Smooth muscle cell (in vitro differentiated cells): ENCODE data around the gene LSS. TPM values are rescaled to one million over a fixed set of nuclear protein-coding genes. Genes with fewer than 3 reads are reported as not detected.
"Not testable (repeated sequence)": the region's sequence is repeated elsewhere in the genome, so short reads cannot be mapped to it uniquely, and the experiment has no call there.

ENCODE experiments used
- DNase-seq: peaks from one replicate; lab custom pipeline; 2025; ENCODE audit not compliant: unreplicated experiment; lab: John Stamatoyannopoulos, UW
- H2AFZ ChIP-seq: fragments of 200-600 bp; sonication (generic); 2 replicates; pipeline ENCODE4 v1.6.0; 2016; ENCODE audit warnings: antibody characterized with exemption, low read depth, mild to moderate bottlenecking
- H3F3A ChIP-seq: fragments of 200-600 bp; sonication (generic); 2 replicates; pipeline ENCODE4 v1.6.0; 2017; ENCODE audit warnings: antibody characterized with exemption, low read depth
- H3K27ac ChIP-seq: fragments of 200-600 bp; sonication (generic); 2 replicates; pipeline ENCODE4 v1.5.1; 2016; ENCODE audit warnings: low read depth, mild to moderate bottlenecking
- H3K27me3 ChIP-seq: fragments of 200-600 bp; sonication (generic); 2 replicates; pipeline ENCODE4 v1.6.1; 2016; ENCODE audit warnings: low read depth, mild to moderate bottlenecking
- H3K36me3 ChIP-seq: fragments of 200-600 bp; sonication (generic); 2 replicates; pipeline ENCODE4 v1.5.1; 2016; ENCODE audit warnings: low read depth
- H3K4me1 ChIP-seq: fragments of 200-600 bp; sonication (generic); 2 replicates; pipeline ENCODE4 v1.5.1; 2016; ENCODE audit warnings: low read depth
- H3K4me2 ChIP-seq: fragments of 200-600 bp; sonication (generic); 2 replicates; pipeline ENCODE4 v1.6.0; 2016; ENCODE audit warnings: mild to moderate bottlenecking
- H3K4me3 ChIP-seq: fragments of 200-600 bp; sonication (generic); 2 replicates; pipeline ENCODE4 v1.5.1; 2016; ENCODE audit warnings: mild to moderate bottlenecking
- H3K79me2 ChIP-seq: fragments of 200-600 bp; sonication (generic); 2 replicates; pipeline ENCODE4 v1.6.0; 2016; ENCODE audit warnings: low read depth, mild to moderate bottlenecking
- H3K9ac ChIP-seq: fragments of 200-600 bp; sonication (generic); 2 replicates; pipeline ENCODE4 v1.6.0; 2016; ENCODE audit warnings: low read depth
- H3K9me3 ChIP-seq: fragments of 200-600 bp; sonication (generic); replicated peaks from 2 replicates; pipeline ENCODE4 v1.5.1; 2016; ENCODE audit warnings: low read depth
- H4K20me1 ChIP-seq: fragments of 200-600 bp; sonication (generic); 2 replicates; pipeline ENCODE4 v1.6.0; 2016; ENCODE audit warnings: low read depth
- WGBS: methylation state at CpG from one replicate; pipeline ENCODE4 v1.1.7; 2016; ENCODE audit warnings: low lambda C conversion rate; 5-methylcytosine and 5-hydroxymethylcytosine counted together
- polyA plus RNA-seq: library from polyadenylated mRNA; unstranded; fragments of >200 nt; fragmentation: Nextera tagmentation; extraction: Ambion mirVana; gene quantifications from 2 replicates; pipeline ENCODE4 v1.2.1, GENCODE V29; 2016
- total RNA-seq: library from RNA; depleted of rRNA; stranded (reverse); fragments of >200 nt; gene quantifications from 2 replicates; pipeline ENCODE4 v1.2.3, GENCODE V29; 2014
- TF ChIP-seq, protein P1 (sequence below): fragments of 200-600 bp; sonication (generic); IDR thresholded peaks from 2 replicates; pipeline ENCODE4 v1.5.1; 2017; ENCODE audit warnings: borderline replicate concordance, mild to moderate bottlenecking, antibody characterized with exemption; ENCODE audit not compliant: insufficient read depth, poor library complexity, severe bottlenecking

Gene LSS
- total and polyA plus RNA-seq, 2 experiments from 2014 or later = 21.8 to 37.7 TPM

DNA sequence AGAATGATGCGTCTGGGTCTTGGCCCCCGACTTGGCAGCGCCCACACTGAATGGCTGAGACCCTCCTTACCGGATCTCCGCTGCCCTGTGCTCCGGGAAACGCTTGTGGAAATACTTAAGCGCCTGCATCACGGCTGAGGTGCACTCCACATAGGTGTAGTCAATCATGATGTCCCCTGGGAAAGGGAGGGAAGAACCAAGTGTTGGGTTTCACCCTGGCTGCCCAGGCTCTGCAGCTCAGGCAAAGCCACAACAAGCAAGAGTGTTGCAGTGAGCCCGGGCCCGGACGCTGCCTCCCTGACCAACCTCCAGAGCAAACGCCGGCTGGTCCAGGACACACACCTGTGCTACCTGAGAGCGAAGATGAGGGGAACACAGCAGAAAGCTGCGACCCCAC is 22.8 kb downstream of the LSS start:
- Histone ChIP-seq H3K9ac (no peak overlapping the region), H3F3A (peaks cover 7% of the 10 kb centered on the region), H4K20me1 (no peaks in the 10 kb centered on the region), H3K79me2 (no peaks in the 10 kb centered on the region), H3K4me1 (no peaks in the 10 kb centered on the region), H2AFZ (no peak overlapping the region), H3K27ac (no peak overlapping the region), H3K27me3 (no peaks in the 10 kb centered on the region), H3K4me3 (no peak overlapping the region), H3K9me3 (no peaks in the 10 kb centered on the region), H3K4me2 (no peak overlapping the region), H3K36me3 (peaks cover 7% of the 10 kb centered on the region)
- TF ChIP-seq, protein P1, sequence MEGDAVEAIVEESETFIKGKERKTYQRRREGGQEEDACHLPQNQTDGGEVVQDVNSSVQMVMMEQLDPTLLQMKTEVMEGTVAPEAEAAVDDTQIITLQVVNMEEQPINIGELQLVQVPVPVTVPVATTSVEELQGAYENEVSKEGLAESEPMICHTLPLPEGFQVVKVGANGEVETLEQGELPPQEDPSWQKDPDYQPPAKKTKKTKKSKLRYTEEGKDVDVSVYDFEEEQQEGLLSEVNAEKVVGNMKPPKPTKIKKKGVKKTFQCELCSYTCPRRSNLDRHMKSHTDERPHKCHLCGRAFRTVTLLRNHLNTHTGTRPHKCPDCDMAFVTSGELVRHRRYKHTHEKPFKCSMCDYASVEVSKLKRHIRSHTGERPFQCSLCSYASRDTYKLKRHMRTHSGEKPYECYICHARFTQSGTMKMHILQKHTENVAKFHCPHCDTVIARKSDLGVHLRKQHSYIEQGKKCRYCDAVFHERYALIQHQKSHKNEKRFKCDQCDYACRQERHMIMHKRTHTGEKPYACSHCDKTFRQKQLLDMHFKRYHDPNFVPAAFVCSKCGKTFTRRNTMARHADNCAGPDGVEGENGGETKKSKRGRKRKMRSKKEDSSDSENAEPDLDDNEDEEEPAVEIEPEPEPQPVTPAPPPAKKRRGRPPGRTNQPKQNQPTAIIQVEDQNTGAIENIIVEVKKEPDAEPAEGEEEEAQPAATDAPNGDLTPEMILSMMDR = no peak
- 98% methylated on average over 16 of the region's 16 CpGs for WGBS
- no peak for DNase-seq

DNA sequence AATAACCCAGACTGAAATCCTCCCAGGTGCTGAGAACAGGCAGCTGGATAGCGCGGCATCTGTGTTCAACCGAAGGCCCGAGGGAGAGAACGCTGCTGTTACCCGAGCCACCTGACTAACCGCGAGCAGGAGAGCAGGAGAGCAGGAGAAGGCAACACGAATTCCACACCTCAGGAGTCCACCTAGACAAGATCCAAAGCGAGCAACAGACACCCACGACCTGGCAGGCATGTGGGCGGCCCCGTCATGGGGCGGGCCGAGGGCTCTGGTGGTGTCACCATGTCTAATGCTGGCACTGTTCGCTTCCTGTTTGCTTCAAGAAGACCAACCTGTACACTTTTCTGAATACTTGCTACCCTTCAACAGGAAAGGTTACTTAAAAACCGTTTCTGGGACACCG is 23.4 kb downstream of the LSS start:
- Histone ChIP-seq H3K4me2 (no peak overlapping the region), H3F3A (peaks cover 7% of the 10 kb centered on the region), H3K4me3 (no peak overlapping the region), H2AFZ (no peak overlapping the region), H3K9ac (no peak overlapping the region), H3K27ac (no peak overlapping the region), H3K79me2 (no peaks in the 10 kb centered on the region), H4K20me1 (no peaks in the 10 kb centered on the region), H3K27me3 (no peaks in the 10 kb centered on the region), H3K9me3 (no peaks in the 10 kb centered on the region), H3K36me3 (peaks cover 7% of the 10 kb centered on the region), H3K4me1 (no peaks in the 10 kb centered on the region)
- WGBS = 96% methylated on average over 18 of the region's 18 CpGs
- TF ChIP-seq, protein P1 = no peak
- DNase-seq = no peak

DNA sequence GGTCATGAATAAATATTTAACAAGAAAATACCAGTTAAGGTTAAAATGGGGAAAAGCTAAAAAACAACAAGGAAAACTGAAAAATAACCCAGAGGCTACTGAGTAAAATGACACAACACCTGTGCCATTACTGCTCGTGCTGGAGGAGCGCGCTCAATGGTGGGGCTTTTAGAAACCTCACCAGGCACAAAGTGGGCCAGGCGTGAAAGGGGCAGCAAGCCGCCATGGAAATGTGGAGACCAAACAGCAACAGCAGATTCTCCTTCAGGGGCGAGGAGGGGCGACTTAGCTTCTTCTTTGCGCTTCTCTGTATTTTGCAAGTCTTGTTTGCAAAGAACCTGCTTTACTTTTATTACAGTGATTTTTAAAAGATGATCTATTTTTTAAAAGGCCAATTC is 25.4 kb downstream of the LSS start:
- Histone ChIP-seq H3K9me3 (no peaks in the 10 kb centered on the region), H4K20me1 (no peaks in the 10 kb centered on the region), H3K27ac (no peak overlapping the region), H3K36me3 (peaks cover 7% of the 10 kb centered on the region), H2AFZ (no peak overlapping the region), H3K4me1 (no peaks in the 10 kb centered on the region), H3F3A (peaks cover 7% of the 10 kb centered on the region), H3K27me3 (no peaks in the 10 kb centered on the region), H3K4me2 (no peak overlapping the region), H3K4me3 (no peak overlapping the region), H3K79me2 (no peaks in the 10 kb centered on the region), H3K9ac (no peak overlapping the region)
- TF ChIP-seq, protein P1 = no peak
- DNase-seq = no peak
- 96% methylated on average over 8 of the region's 8 CpGs for WGBS

DNA sequence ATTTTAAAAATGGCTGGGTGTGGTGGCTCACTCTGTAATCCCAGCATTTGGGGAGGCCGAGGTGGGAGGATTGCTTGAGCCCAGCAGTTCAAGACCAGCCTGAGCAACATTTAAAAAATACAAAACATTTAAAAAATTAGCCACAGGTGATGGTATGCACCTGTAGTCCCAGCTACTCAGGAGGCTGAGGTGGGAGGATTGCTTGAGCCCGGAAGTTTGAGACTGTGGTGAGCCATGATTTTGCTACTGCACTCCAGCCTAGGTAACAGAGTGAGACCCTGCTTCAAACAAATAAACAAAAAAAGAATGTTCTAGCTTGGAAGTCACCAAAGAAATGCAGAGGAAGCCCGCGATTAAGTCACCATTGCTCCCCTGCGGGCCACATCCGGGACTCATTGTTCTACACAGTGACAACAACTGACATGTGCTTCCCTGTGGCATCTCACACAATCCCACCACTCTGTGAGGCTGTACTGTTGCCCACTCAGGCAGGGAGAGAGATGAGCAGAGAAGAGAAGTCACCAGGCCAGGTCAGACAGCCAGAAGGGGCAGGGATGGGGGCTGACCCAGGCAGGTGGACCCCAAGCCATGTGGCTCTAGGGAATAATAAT is 25.9 kb downstream of the LSS start:
- Histone ChIP-seq H3K9ac (no peak overlapping the region), H3K4me1 (no peaks in the 10 kb centered on the region), H3K36me3 (peaks cover 7% of the 10 kb centered on the region), H3K27me3 (no peaks in the 10 kb centered on the region), H4K20me1 (no peaks in the 10 kb centered on the region), H3K9me3 (no peaks in the 10 kb centered on the region), H3F3A (peaks cover 7% of the 10 kb centered on the region), H3K27ac (no peak overlapping the region), H3K79me2 (no peaks in the 10 kb centered on the region), H3K4me2 (no peak overlapping the region), H3K4me3 (no peak overlapping the region), H2AFZ (no peak overlapping the region)
- TF ChIP-seq, protein P1 = no peak
- DNase-seq = no peak
- WGBS = 93% methylated on average over 6 of the region's 6 CpGs

DNA sequence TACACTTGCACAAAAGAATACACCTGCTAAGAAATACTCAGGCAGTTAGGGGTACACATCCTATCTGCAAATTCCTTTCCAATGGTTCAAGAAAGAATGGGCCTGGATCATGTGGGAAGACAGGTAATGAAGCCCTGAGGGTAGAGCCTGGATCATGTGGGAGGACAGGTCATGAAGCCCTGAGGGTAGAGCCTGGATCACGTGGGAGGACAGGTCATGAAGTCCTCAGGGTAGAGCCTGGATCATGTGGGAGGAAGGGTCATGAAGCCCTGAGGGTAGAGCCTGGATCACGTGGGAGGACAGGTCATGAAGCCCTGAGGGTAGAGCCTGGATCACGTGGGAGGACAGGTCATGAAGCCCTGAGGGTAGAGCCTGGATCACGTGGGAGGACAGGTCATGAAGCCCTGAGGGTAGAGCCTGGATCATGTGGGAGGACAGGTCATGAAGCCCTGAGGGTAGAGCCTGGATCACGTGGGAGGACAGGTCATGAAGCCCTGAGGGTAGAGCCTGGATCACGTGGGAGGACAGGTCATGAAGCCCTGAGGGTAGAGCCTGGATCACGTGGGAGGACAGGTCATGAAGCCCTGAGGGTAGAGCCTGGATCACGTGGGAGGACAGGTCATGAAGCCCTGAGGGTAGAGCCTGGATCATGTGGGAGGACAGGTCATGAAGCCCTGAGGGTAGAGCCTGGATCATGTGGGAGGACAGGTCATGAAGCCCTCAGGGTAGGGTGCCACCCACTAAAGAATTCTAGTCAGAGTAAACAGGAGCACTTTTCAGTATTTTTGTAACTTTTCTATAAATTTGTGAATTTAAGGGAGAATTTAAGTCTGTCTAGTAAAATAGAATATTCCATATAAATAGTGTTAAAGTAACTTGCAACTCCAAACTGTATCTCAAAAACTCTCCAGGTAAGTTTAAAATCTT is 27.4 kb downstream of the LSS start:
- not testable (repeated sequence) for H3K9ac ChIP-seq, H3K4me1 ChIP-seq, H3K4me3 ChIP-seq, H3K36me3 ChIP-seq, H4K20me1 ChIP-seq, H3K27ac ChIP-seq, H3K4me2 ChIP-seq, H2AFZ ChIP-seq, H3K27me3 ChIP-seq, H3K9me3 ChIP-seq, DNase-seq, H3F3A ChIP-seq, H3K79me2 ChIP-seq
- 91% methylated on average over 3 of the region's 8 CpGs for WGBS
